ENCODE results near the gene BMAL2.

The BMAL2 gene

GRCh38 chr12:27297566-27297965, 35.1 kb upstream of the BMAL2 start:
- no peak overlapping the region for H3K4me3 ChIP-seq (ENCODE audit: low read length)
- H3K4me1 ChIP-seq (ENCODE audit: control insufficient read depth, insufficient read depth, low read length), result peaks cover 1% of the 10 kb centered on the region; the same call in 1 of the 2 replicates
- H3K27me3 ChIP-seq (ENCODE audit: control insufficient read depth, insufficient read depth, low read length), result no peaks in the 10 kb centered on the region
- 100% methylated on average over 1 of the region's 4 CpGs for WGBS (ENCODE audit: insufficient coverage, insufficient read length)
- no peaks in the 10 kb centered on the region for H3K9me3 ChIP-seq (ENCODE audit: control insufficient read depth, insufficient read depth, low read length)
- no peak for DNase-seq (ENCODE audit: low read depth, low spot score)
- H3K36me3 ChIP-seq (ENCODE audit: control insufficient read depth, insufficient read depth, low read length), result no peaks in the 10 kb centered on the region
- no peak overlapping the region for H3K27ac ChIP-seq (ENCODE audit: low read length)

GRCh38 chr12:27299102-27299501, 33.5 kb upstream of the BMAL2 start:
- Histone ChIP-seq H3K36me3 (ENCODE audit: control insufficient read depth, insufficient read depth, low read length) (no peaks in the 10 kb centered on the region), H3K27ac (ENCODE audit: low read length) (no peak overlapping the region), H3K4me1 (ENCODE audit: control insufficient read depth, insufficient read depth, low read length) (no peaks in the 10 kb centered on the region), H3K9me3 (ENCODE audit: control insufficient read depth, insufficient read depth, low read length) (no peaks in the 10 kb centered on the region), H3K4me3 (ENCODE audit: low read length) (no peak overlapping the region), H3K27me3 (ENCODE audit: control insufficient read depth, insufficient read depth, low read length) (no peaks in the 10 kb centered on the region)
- WGBS (ENCODE audit: insufficient coverage, insufficient read length), result no CpG with 5 or more reads among the region's 1 CpG
- DNase-seq (ENCODE audit: low read depth, low spot score), result no peak

- H3K27ac ChIP-seq (ENCODE audit: low read length), result no peak overlapping the region
- H3K27me3 ChIP-seq (ENCODE audit: control insufficient read depth, insufficient read depth, low read length), result no peaks in the 10 kb centered on the region
- no peaks in the 10 kb centered on the region for H3K36me3 ChIP-seq (ENCODE audit: control insufficient read depth, insufficient read depth, low read length)
- no peaks in the 10 kb centered on the region for H3K4me1 ChIP-seq (ENCODE audit: control insufficient read depth, insufficient read depth, low read length)
- DNase-seq (ENCODE audit: low read depth, low spot score), result no peak
- H3K9me3 ChIP-seq (ENCODE audit: control insufficient read depth, insufficient read depth, low read length), result no peaks in the 10 kb centered on the region
- H3K4me3 ChIP-seq (ENCODE audit: low read length), result no peak overlapping the region
Observed at GRCh38 chr12:27300226-27300625, 32.4 kb upstream of the BMAL2 start.

GRCh38 chr12:27303139-27304111, 29.2 kb upstream of the BMAL2 start:
- 100% methylated on average over 2 of the region's 3 CpGs for WGBS (ENCODE audit: insufficient coverage, insufficient read length)
- no peaks in the 10 kb centered on the region for H3K36me3 ChIP-seq (ENCODE audit: control insufficient read depth, insufficient read depth, low read length)
- H3K9me3 ChIP-seq (ENCODE audit: control insufficient read depth, insufficient read depth, low read length), result no peaks in the 10 kb centered on the region
- DNase-seq (ENCODE audit: low read depth, low spot score), result no peak
- no peak overlapping the region for H3K27ac ChIP-seq (ENCODE audit: low read length)
- H3K27me3 ChIP-seq (ENCODE audit: control insufficient read depth, insufficient read depth, low read length), result no peaks in the 10 kb centered on the region
- H3K4me1 ChIP-seq (ENCODE audit: control insufficient read depth, insufficient read depth, low read length), result no peaks in the 10 kb centered on the region
- H3K4me3 ChIP-seq (ENCODE audit: low read length), result no peak overlapping the region

GRCh38 chr12:27304856-27305255, 27.8 kb upstream of the BMAL2 start:
- Histone ChIP-seq H3K4me1 (ENCODE audit: control insufficient read depth, insufficient read depth, low read length) (no peaks in the 10 kb centered on the region), H3K4me3 (ENCODE audit: low read length) (no peak overlapping the region), H3K36me3 (ENCODE audit: control insufficient read depth, insufficient read depth, low read length) (no peaks in the 10 kb centered on the region), H3K9me3 (ENCODE audit: control insufficient read depth, insufficient read depth, low read length) (no peaks in the 10 kb centered on the region), H3K27ac (ENCODE audit: low read length) (no peak overlapping the region), H3K27me3 (ENCODE audit: control insufficient read depth, insufficient read depth, low read length) (no peaks in the 10 kb centered on the region)
- no CpG with 5 or more reads among the region's 1 CpG for WGBS (ENCODE audit: insufficient coverage, insufficient read length)
- DNase-seq (ENCODE audit: low read depth, low spot score), result no peak

GRCh38 chr12:27305673-27306456, 26.8 kb upstream of the BMAL2 start:
- H3K4me1 ChIP-seq (ENCODE audit: control insufficient read depth, insufficient read depth, low read length), result no peaks in the 10 kb centered on the region
- no peak for DNase-seq (ENCODE audit: low read depth, low spot score)
- no peaks in the 10 kb centered on the region for H3K36me3 ChIP-seq (ENCODE audit: control insufficient read depth, insufficient read depth, low read length)

DNA sequence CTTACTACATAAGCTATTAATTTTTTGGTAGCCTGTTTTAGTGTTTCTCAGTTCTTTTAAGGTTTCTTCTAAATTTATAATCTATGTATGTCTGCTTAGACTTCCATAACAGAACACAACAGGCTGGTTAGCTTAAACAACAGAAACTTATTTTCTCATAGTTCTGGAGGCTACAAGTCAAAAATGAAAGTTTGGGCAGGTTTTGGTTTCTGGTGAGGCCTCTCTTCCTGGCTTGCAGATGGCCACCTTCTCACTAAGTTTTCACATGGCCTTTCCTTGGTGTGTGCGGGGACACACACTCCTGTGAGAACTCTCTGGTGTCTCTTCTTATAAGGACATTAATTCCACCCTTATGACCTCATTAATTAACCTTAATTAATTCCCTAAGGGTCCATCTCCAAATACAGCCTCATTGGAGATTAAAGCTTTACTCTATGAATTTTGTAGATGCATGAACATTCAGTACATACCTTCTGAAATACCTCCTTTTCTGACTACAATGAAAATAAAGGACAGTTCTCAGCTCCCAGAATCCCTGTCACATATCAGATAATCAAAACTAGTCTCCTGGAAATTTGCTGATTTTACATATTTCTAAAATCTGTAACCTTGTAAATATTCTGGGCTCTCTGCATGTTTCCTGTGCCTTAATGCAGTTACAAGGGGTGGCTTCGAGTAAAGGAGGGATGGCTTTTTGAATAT, 23.2 kb upstream of the BMAL2 start:
- no peaks in the 10 kb centered on the region for H3K9me3 ChIP-seq (ENCODE audit: control insufficient read depth, insufficient read depth, low read length)
- DNase-seq (ENCODE audit: low read depth, low spot score), result no peak
- no peaks in the 10 kb centered on the region for H3K36me3 ChIP-seq (ENCODE audit: control insufficient read depth, insufficient read depth, low read length)
- WGBS (ENCODE audit: insufficient coverage, insufficient read length), result no CpG with 5 or more reads among the region's 2 CpGs
- no peaks in the 10 kb centered on the region for H3K4me1 ChIP-seq (ENCODE audit: control insufficient read depth, insufficient read depth, low read length)
- no peak overlapping the region for H3K4me3 ChIP-seq (ENCODE audit: low read length)
- no peak overlapping the region for H3K27ac ChIP-seq (ENCODE audit: low read length)
- H3K27me3 ChIP-seq (ENCODE audit: control insufficient read depth, insufficient read depth, low read length), result no peaks in the 10 kb centered on the region

More at GRCh38 chr12:27305673-27306456, 26.8 kb upstream of the BMAL2 start:
- no peaks in the 10 kb centered on the region for H3K9me3 ChIP-seq (ENCODE audit: control insufficient read depth, insufficient read depth, low read length)
- WGBS (ENCODE audit: insufficient coverage, insufficient read length), result no CpG with 5 or more reads among the region's 1 CpG
- no peaks in the 10 kb centered on the region for H3K27me3 ChIP-seq (ENCODE audit: control insufficient read depth, insufficient read depth, low read length)
- no peak overlapping the region for H3K4me3 ChIP-seq (ENCODE audit: low read length)
- no peak overlapping the region for H3K27ac ChIP-seq (ENCODE audit: low read length)

DNA sequence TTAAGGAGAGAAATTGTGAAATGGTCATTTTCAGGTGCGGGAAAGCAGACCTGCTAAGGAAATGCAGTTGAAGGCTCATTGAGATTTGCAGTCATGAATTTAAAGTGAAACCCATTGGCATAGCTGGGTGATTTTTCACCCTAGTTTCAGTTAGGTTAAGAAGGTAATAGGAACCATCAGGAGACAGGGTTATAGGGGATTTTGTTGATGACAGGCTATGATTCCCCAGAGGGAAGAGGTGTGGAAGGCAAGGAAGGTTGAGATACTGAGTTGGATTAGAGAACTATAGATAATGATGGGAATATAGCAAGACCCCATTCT, 22.7 kb upstream of the BMAL2 start:
- Histone ChIP-seq H3K4me1 (ENCODE audit: control insufficient read depth, insufficient read depth, low read length) (no peaks in the 10 kb centered on the region), H3K36me3 (ENCODE audit: control insufficient read depth, insufficient read depth, low read length) (no peaks in the 10 kb centered on the region), H3K27ac (ENCODE audit: low read length) (no peak overlapping the region), H3K27me3 (ENCODE audit: control insufficient read depth, insufficient read depth, low read length) (no peaks in the 10 kb centered on the region), H3K4me3 (ENCODE audit: low read length) (no peak overlapping the region), H3K9me3 (ENCODE audit: control insufficient read depth, insufficient read depth, low read length) (no peaks in the 10 kb centered on the region)
- WGBS (ENCODE audit: insufficient coverage, insufficient read length), result no CpG with 5 or more reads among the region's 1 CpG
- no peak for DNase-seq (ENCODE audit: low read depth, low spot score)

- Histone ChIP-seq H3K4me3 (ENCODE audit: low read length) (no peak overlapping the region), H3K4me1 (ENCODE audit: control insufficient read depth, insufficient read depth, low read length) (no peaks in the 10 kb centered on the region), H3K27me3 (ENCODE audit: control insufficient read depth, insufficient read depth, low read length) (no peaks in the 10 kb centered on the region), H3K27ac (ENCODE audit: low read length) (no peak overlapping the region), H3K36me3 (ENCODE audit: control insufficient read depth, insufficient read depth, low read length) (no peaks in the 10 kb centered on the region), H3K9me3 (ENCODE audit: control insufficient read depth, insufficient read depth, low read length) (no peaks in the 10 kb centered on the region)
- no peak for DNase-seq (ENCODE audit: low read depth, low spot score)
- WGBS (ENCODE audit: insufficient coverage, insufficient read length), result no CpG with 5 or more reads among the region's 1 CpG
Observed at GRCh38 chr12:27316947-27317346, 15.7 kb upstream of the BMAL2 start.

DNA sequence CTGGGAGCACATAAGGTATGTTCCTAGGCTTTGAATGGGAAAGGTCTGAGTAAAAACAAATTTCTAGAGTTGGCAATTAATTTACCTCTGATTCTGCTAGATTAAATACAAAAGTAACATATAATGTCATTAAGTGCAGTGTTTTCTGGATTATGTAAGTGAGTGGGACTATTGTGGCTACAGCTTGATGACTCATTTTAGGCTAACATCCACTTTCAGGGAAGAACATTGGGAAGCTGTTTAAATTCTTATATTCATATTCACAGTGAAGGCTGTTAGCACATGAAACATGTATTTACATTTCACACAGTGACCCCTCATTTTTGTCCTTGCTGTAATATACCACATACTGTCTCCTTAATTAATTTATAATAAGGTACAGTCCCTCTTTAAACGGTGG, 13.2 kb upstream of the BMAL2 start:
- Histone ChIP-seq H3K9me3 (ENCODE audit: control insufficient read depth, insufficient read depth, low read length) (no peaks in the 10 kb centered on the region), H3K36me3 (ENCODE audit: control insufficient read depth, insufficient read depth, low read length) (no peaks in the 10 kb centered on the region), H3K27me3 (ENCODE audit: control insufficient read depth, insufficient read depth, low read length) (no peaks in the 10 kb centered on the region), H3K4me3 (ENCODE audit: low read length) (no peak overlapping the region), H3K4me1 (ENCODE audit: control insufficient read depth, insufficient read depth, low read length) (no peaks in the 10 kb centered on the region), H3K27ac (ENCODE audit: low read length) (no peak overlapping the region)
- WGBS (ENCODE audit: insufficient coverage, insufficient read length), result no CpG with 5 or more reads among the region's 1 CpG
- no peak for DNase-seq (ENCODE audit: low read depth, low spot score)

Data from iPS DF 6.9 (cell line).